GM12878 (cell line): ENCODE measurements around the gene EEF1A2. TPM values are rescaled to one million over a fixed set of nuclear protein-coding genes. Genes with fewer than 3 reads are reported as not detected.

Experiments
- ATAC-seq: fragments of 200-7000 bp; cut with Tn5 transposase; 3 replicates; pipeline ENCODE4 v1.9.1; 2020; ENCODE audit warnings: mild to moderate bottlenecking, moderate library complexity
- BruUV-seq: library from RNA; stranded (reverse); fragments of 400-500 nt; replicated peaks from 2 replicates; lab custom pipeline; 2021; lab: Mats Ljungman, UMichigan
- CTCF ChIA-PET: fragments of 300-600 bp; sonication (Branson Sonifier 250); formaldehyde crosslinking; extraction: SDS; loops from one replicate; lab custom pipeline; 2021; ENCODE audit warnings: inconsistent platforms; lab: Yijun Ruan, JAX
- POLR2A ChIA-PET: fragments of 350-600 bp; formaldehyde crosslinking; extraction: SDS; loops from one replicate; lab custom pipeline; 2021; ENCODE audit warnings: inconsistent platforms; lab: Charles Lee
- RAD21 ChIA-PET: fragments of 300-600 bp; sonication (Branson Sonifier 250); formaldehyde crosslinking; loops from one replicate; lab custom pipeline; 2023; ENCODE audit warnings: antibody characterized with exemption; ENCODE audit not compliant: unreplicated experiment; lab: Charles Lee
- SMC1A ChIA-PET: fragments of 300-600 bp; sonication (Branson Sonifier 250); formaldehyde crosslinking; loops from one replicate; lab custom pipeline; 2023; ENCODE audit not compliant: unreplicated experiment, uncharacterized antibody; lab: Charles Lee
- DNase-seq: peaks from one replicate; pipeline ENCODE4 v3.0.0-alpha.2; 2011; ENCODE audit warnings: low read depth, low spot score
- FAIRE-seq: peaks from 3 replicates; lab custom pipeline; 2011; peaks lifted over from hg19 to GRCh38; lab: Jason Lieb, UNC
- H2AFZ ChIP-seq: 2 replicates; pipeline ENCODE4 v1.6.0; 2011; ENCODE audit warnings: low read depth, low read length, control low read depth; ENCODE audit not compliant: control insufficient read depth
- H3K27ac ChIP-seq: 2 replicates; pipeline ENCODE4 v1.5.1; 2011; ENCODE audit warnings: control low read depth; ENCODE audit not compliant: control insufficient read depth, insufficient read depth
- H3K27me3 ChIP-seq, 2 experiments: replicated peaks in 1 of 2; 2 replicates each; pipeline versions ENCODE4 v1.6.0 to v1.6.1; 2011; ENCODE audit warnings: low read length in 1 of 2; ENCODE audit not compliant: control insufficient read depth in 2 of 2, insufficient read depth in 2 of 2
- H3K36me3 ChIP-seq, 2 experiments: 2 replicates each; pipeline ENCODE4 v1.5.1; 2011; ENCODE audit warnings: low read length in 1 of 2; ENCODE audit not compliant: control insufficient read depth in 2 of 2, insufficient read depth in 2 of 2
- H3K4me1 ChIP-seq: 2 replicates; pipeline ENCODE4 v1.6.1; 2011; ENCODE audit warnings: mild to moderate bottlenecking, low read length, moderate library complexity, mixed read lengths; ENCODE audit not compliant: control insufficient read depth, insufficient read depth
- H3K4me2 ChIP-seq: 2 replicates; pipeline ENCODE4 v1.6.0; 2011; ENCODE audit warnings: control low read depth; ENCODE audit not compliant: control insufficient read depth, insufficient read depth
- H3K4me3 ChIP-seq: fragments of 200-600 bp; sonication (generic); 2 replicates; pipeline ENCODE4 v1.5.1; 2016
- H3K79me2 ChIP-seq: 2 replicates; pipeline ENCODE4 v1.6.0; 2011; ENCODE audit warnings: low read length; ENCODE audit not compliant: control insufficient read depth, insufficient read depth
- H3K9ac ChIP-seq: 2 replicates; pipeline ENCODE4 v1.8.0; 2011; ENCODE audit warnings: low read length, control low read depth, mixed read lengths; ENCODE audit not compliant: control insufficient read depth, insufficient read depth
- H3K9me3 ChIP-seq: replicated peaks from 3 replicates; pipeline ENCODE4 v1.5.1; 2011; ENCODE audit warnings: mild to moderate bottlenecking, low read length; ENCODE audit not compliant: control insufficient read depth, insufficient read depth
- H4K20me1 ChIP-seq: 2 replicates; pipeline ENCODE4 v1.6.0; 2011; ENCODE audit not compliant: control insufficient read depth, insufficient read depth
- LARP7 ChIP-seq: fragments of 450-650 bp; IDR thresholded peaks from 2 replicates; pipeline ENCODE4 v1.6.1; 2017; ENCODE audit warnings: mild to moderate bottlenecking
- NKRF ChIP-seq: fragments of 450-650 bp; conservative IDR thresholded peaks from 2 replicates; pipeline ENCODE4 v1.6.1; 2017; ENCODE audit warnings: mild to moderate bottlenecking, moderate library complexity
- POU2F2 ChIP-seq: IDR thresholded peaks from 3 replicates; pipeline ENCODE4 v1.6.1; 2011; ENCODE audit warnings: low read depth, mild to moderate bottlenecking, low read length, borderline replicate concordance
- SPI1 ChIP-seq: IDR thresholded peaks from 2 replicates; pipeline ENCODE4 v1.6.1; 2011; ENCODE audit warnings: low read depth, mild to moderate bottlenecking, low read length, moderate library complexity, borderline replicate concordance; ENCODE audit not compliant: insufficient read depth
- SUPT20H ChIP-seq: IDR thresholded peaks from 2 replicates; pipeline ENCODE4 v1.6.1; 2011; ENCODE audit warnings: low read depth, mild to moderate bottlenecking, low read length, moderate library complexity, borderline replicate concordance; ENCODE audit not compliant: control insufficient read depth
- TCF3 ChIP-seq: IDR thresholded peaks from 2 replicates; pipeline ENCODE4 v1.6.1; 2012; ENCODE audit warnings: low read depth, mild to moderate bottlenecking, low read length, borderline replicate concordance; ENCODE audit not compliant: insufficient read depth
- YY1 ChIP-seq: IDR thresholded peaks from 2 replicates; pipeline ENCODE4 v1.6.1; 2011; ENCODE audit warnings: low read depth, mild to moderate bottlenecking, low read length
- ZZZ3 ChIP-seq: IDR thresholded peaks from 2 replicates; pipeline ENCODE4 v1.6.1; 2011; ENCODE audit warnings: low read depth; ENCODE audit not compliant: control insufficient read depth, insufficient read length
- WGBS: methylation state at CpG from one replicate; pipeline ENCODE4 v1.1.6; 2016; ENCODE audit warnings: low lambda C conversion rate; ENCODE audit not compliant: insufficient replicate concordance, insufficient coverage; ENCODE audit errors: missing lambda C conversion rate; 5-methylcytosine and 5-hydroxymethylcytosine counted together
- in situ Hi-C: fragments of 300-500 bp; cut with MboI; formaldehyde crosslinking; loops from 9 replicates; pipeline ENCODE4 v1.14.3; 2018; ENCODE audit warnings: mixed read lengths
- intact Hi-C: fragments of 100-400 bp; cut with micrococcal nuclease; formaldehyde crosslinking; loops from one replicate; pipeline ENCODE4 v1.14.2; 2022; ENCODE audit not compliant: unreplicated experiment
- polyA plus RNA-seq, 11 experiments: library from polyadenylated mRNA; depleted of rRNA in 4 of 11; unstranded in 6 of 11; stranded (reverse) in 5 of 11; fragments of >200 nt; fragmentation: Nextera tagmentation in 4 of 11; fragmentation: Illumina TruSeq in 1 of 11; extraction: Ambion mirVana in 4 of 11; extraction: Trizol in 1 of 11; gene quantifications; 1 replicate in 1 of 11; 2 replicates in 10 of 11; pipeline versions ENCODE4 v1.2.1 to v1.2.3, GENCODE V29; 2011 to 2016; ENCODE audit warnings: inconsistent platforms in 2 of 11, missing spikeins in 2 of 11, low read depth in 1 of 11
- total RNA-seq, 4 experiments: library from RNA; depleted of rRNA in 3 of 4; stranded (reverse); fragments of >200 nt in 3 of 4; fragmentation: Illumina TruSeq in 1 of 4; extraction: Trizol in 1 of 4; gene quantifications; 2 replicates each; pipeline versions ENCODE4 v1.2.1 to v1.2.3, GENCODE V29; 2013 to 2021

Gene EEF1A2
- total and polyA plus RNA-seq, 10 of the 15 experiments (the other 5 are each of a cell fraction or from before 2014, with no cell fraction given) = 0.56 TPM; not detected in 9

- TF ChIP-seq POU2F2 (0 out of 3 replicates have a peak, but pooled peaks have one; percentile 28), ZZZ3 (no peak), TCF3 (peak; percentile 94), YY1 (peak; percentile 91)
- TF ChIP-seq, all 136 proteins: peak for 54
These were observed 38.8 kb upstream of the EEF1A2 start (continued) for GRCh38 chr20:63537525-63538203.

- no TSS peak for BruUV-seq
- H3K4me2 ChIP-seq = peak within 1 kb of the TSS; percentile 77
- whole genome bisulfite sequencing = 45% methylated on average over 27 of the region's 29 CpGs
- DNase-seq (no peak), ATAC-seq (peak; percentile 48), FAIRE-seq (no peak)
- POLR2A ChIA-PET = interaction anchor here (0.7 to 2.3 kb wide), 12 partner anchors 13 to 503 kb away, joined by 3 to 33 read pairs (median 4); partner anchors contain the start of genes GMEB2, HELZ2, PPDPF and RTEL1
- peak within 1 kb of the TSS; percentile 82 for H3K27ac ChIP-seq
- RAD21 ChIA-PET = interaction anchor here (0.6 to 3.2 kb wide), 39 partner anchors 8 to 542 kb away, joined by 3 to 41 read pairs (median 6); partner anchors contain the start of genes ARFRP1, GMEB2, HELZ2 and LIME1
- H3K4me3 ChIP-seq = peak within 1 kb of the TSS; percentile 63
- no peaks in the 10 kb centered on the region for H4K20me1 ChIP-seq
- SMC1A ChIA-PET = interaction anchor here (1.0 to 2.6 kb wide), 17 partner anchors 7 to 583 kb away, joined by 3 to 16 read pairs (median 5); partner anchors contain the start of genes ARFGAP1, HELZ2 and RTEL1
- H3K27me3 ChIP-seq = no peaks in the 10 kb centered on the region
- no peaks in the 10 kb centered on the region for H3K36me3 ChIP-seq
- peak within 1 kb of the TSS; percentile 87 for H2AFZ ChIP-seq
- H3K4me1 ChIP-seq = peaks cover 14% of the 10 kb centered on the region
- H3K9ac ChIP-seq = peak within 1 kb of the TSS; percentile 70
- CTCF ChIA-PET = interaction anchor here (0.6 to 2.9 kb wide), 37 partner anchors 9 to 584 kb away, joined by 3 to 25 read pairs (median 4); partner anchors contain the start of genes FNDC11, HELZ2, PPDPF and PRPF6
- intact Hi-C loops (loop anchor here (1.0 to 5.0 kb wide), 5 partner anchors 16 to 585 kb away; partner anchors contain the start of gene GMEB2), in situ Hi-C loops (no loop called here)
- no peaks in the 10 kb centered on the region for H3K79me2 ChIP-seq
- H3K9me3 ChIP-seq = no peaks in the 10 kb centered on the region
- TF ChIP-seq SPI1 = peak; percentile 73; the same call in 1 of the 2 replicates
- TF ChIP-seq NKRF = 0 out of 2 replicates have a peak, but pooled peaks have one; percentile 27
- no peak for TF ChIP-seq SUPT20H
- TF ChIP-seq LARP7 = peak; percentile 7; the same call in 1 of the 2 replicates
- TF ChIP-seq, all 136 proteins: peak for 3
These were observed 38.2 kb upstream of the EEF1A2 start, which contains the start of gene PTK6 for GRCh38 chr20:63536997-63537524. TSS of gene PTK6 (minus strand) at chr20:63537376. CDS start at chr20:63537314, 62 bp downstream.
